Vagina (tissue), 2 donors: ENCODE data around the gene FGR.

Experiments used
- POLR2A ChIP-seq, 2 donors: fragments of 450-650 bp; IDR thresholded peaks; one replicate each; pipeline ENCODE4 v1.6.1; 2017; ENCODE audit warnings: antibody characterized with exemption in 2 of 2, mild to moderate bottlenecking in 2 of 2, moderate library complexity in 2 of 2
- POLR2AphosphoS5 ChIP-seq, 2 donors: sonication (generic); formaldehyde crosslinking; IDR thresholded peaks; one replicate each; pipeline ENCODE4 v1.9.0; 2017; ENCODE audit warnings: antibody characterized with exemption in 2 of 2, mild to moderate bottlenecking in 2 of 2, low read depth in 1 of 2; ENCODE audit not compliant: insufficient read depth in 1 of 2
- TF ChIP-seq, protein P1 (sequence below), 3 experiments: fragments of 450-650 bp in 2 of 3; fragments of 200-600 bp in 1 of 3; sonication (generic) in 1 of 3; IDR thresholded peaks; one replicate each; pipeline ENCODE4 v1.5.1; 2017 to 2019; ENCODE audit warnings: antibody characterized with exemption in 3 of 3, mild to moderate bottlenecking in 2 of 3, moderate library complexity in 2 of 3

GRCh38 chr1:27668808-27669723 lies 34.1 kb upstream of the FGR start:
- TF ChIP-seq, protein P1, sequence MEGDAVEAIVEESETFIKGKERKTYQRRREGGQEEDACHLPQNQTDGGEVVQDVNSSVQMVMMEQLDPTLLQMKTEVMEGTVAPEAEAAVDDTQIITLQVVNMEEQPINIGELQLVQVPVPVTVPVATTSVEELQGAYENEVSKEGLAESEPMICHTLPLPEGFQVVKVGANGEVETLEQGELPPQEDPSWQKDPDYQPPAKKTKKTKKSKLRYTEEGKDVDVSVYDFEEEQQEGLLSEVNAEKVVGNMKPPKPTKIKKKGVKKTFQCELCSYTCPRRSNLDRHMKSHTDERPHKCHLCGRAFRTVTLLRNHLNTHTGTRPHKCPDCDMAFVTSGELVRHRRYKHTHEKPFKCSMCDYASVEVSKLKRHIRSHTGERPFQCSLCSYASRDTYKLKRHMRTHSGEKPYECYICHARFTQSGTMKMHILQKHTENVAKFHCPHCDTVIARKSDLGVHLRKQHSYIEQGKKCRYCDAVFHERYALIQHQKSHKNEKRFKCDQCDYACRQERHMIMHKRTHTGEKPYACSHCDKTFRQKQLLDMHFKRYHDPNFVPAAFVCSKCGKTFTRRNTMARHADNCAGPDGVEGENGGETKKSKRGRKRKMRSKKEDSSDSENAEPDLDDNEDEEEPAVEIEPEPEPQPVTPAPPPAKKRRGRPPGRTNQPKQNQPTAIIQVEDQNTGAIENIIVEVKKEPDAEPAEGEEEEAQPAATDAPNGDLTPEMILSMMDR (IDR thresholded peaks at IDR 0.05), result peak; percentile 66 to 82 (median 79)
- TF ChIP-seq POLR2A (IDR thresholded peaks at IDR 0.05), result no peak
- peak; percentile 19 to 69 for TF ChIP-seq POLR2AphosphoS5 (IDR thresholded peaks at IDR 0.05; ENCODE audit: insufficient read depth in 1 of 2, low read depth in 1 of 2)
